OCI-LY1 (cell line): ENCODE results near the gene NFAT5.

Experiments
- EZH2 ChIP-seq: fragments of 200-600 bp; sonication (generic), shearing (Covaris generic); IDR thresholded peaks from 2 replicates; pipeline ENCODE4 v1.8.0; 2017; ENCODE audit warnings: borderline replicate concordance, mixed run types, mild to moderate bottlenecking, antibody characterized with exemption, low read length, moderate library complexity, mixed read lengths
- TF ChIP-seq, protein P1 (sequence below): fragments of 200-600 bp; sonication (generic), shearing (Covaris generic); IDR thresholded peaks from 2 replicates; pipeline ENCODE4 v1.5.1; 2017; ENCODE audit warnings: mild to moderate bottlenecking, antibody characterized with exemption, low read length, moderate library complexity, mixed read lengths

- TF ChIP-seq, protein P1, sequence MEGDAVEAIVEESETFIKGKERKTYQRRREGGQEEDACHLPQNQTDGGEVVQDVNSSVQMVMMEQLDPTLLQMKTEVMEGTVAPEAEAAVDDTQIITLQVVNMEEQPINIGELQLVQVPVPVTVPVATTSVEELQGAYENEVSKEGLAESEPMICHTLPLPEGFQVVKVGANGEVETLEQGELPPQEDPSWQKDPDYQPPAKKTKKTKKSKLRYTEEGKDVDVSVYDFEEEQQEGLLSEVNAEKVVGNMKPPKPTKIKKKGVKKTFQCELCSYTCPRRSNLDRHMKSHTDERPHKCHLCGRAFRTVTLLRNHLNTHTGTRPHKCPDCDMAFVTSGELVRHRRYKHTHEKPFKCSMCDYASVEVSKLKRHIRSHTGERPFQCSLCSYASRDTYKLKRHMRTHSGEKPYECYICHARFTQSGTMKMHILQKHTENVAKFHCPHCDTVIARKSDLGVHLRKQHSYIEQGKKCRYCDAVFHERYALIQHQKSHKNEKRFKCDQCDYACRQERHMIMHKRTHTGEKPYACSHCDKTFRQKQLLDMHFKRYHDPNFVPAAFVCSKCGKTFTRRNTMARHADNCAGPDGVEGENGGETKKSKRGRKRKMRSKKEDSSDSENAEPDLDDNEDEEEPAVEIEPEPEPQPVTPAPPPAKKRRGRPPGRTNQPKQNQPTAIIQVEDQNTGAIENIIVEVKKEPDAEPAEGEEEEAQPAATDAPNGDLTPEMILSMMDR: no peak
- TF ChIP-seq EZH2: no peak
Observed at GRCh38 chr16:69619514-69619913, 53.7 kb downstream of the NFAT5 start.
